Brain microvascular endothelial cell (primary cell): ENCODE data around the gene GNB2.

ENCODE experiments used
- DNase-seq: peaks from one replicate; pipeline ENCODE4 v3.0.0-alpha.2; 2020
- H3K27ac ChIP-seq: fragments of 250-450 bp; sonication (Bioruptor Pico); 2 replicates; pipeline ENCODE4 v1.5.1; 2020; ENCODE audit warnings: mild to moderate bottlenecking, moderate library complexity
- H3K27me3 ChIP-seq: fragments of 250-450 bp; sonication (Bioruptor Pico); replicated peaks from 2 replicates; pipeline ENCODE4 v1.5.1; 2020; ENCODE audit warnings: mild to moderate bottlenecking
- H3K36me3 ChIP-seq: fragments of 250-450 bp; sonication (Bioruptor Pico); replicated peaks from 2 replicates; pipeline ENCODE4 v1.5.1; 2020; ENCODE audit warnings: mild to moderate bottlenecking
- H3K4me3 ChIP-seq: 2 replicates; pipeline ENCODE4 v1.5.1; 2011; ENCODE audit warnings: low read depth, mild to moderate bottlenecking, control low read depth, low read length, moderate library complexity
- in situ Hi-C: cut with HindIII; loops from 2 replicates; pipeline ENCODE4 v1.10.0; 2017; ENCODE audit warnings: low sequenced_read_pairs, low pct_ligation_motif_present
- TF ChIP-seq, protein P1 (sequence below): IDR thresholded peaks from 2 replicates; pipeline ENCODE4 v1.5.1; 2011; ENCODE audit warnings: low read depth, mild to moderate bottlenecking, moderate library complexity, low read length, control low read depth, inconsistent platforms; ENCODE audit errors: missing control alignments

Gene GNB2

DNA sequence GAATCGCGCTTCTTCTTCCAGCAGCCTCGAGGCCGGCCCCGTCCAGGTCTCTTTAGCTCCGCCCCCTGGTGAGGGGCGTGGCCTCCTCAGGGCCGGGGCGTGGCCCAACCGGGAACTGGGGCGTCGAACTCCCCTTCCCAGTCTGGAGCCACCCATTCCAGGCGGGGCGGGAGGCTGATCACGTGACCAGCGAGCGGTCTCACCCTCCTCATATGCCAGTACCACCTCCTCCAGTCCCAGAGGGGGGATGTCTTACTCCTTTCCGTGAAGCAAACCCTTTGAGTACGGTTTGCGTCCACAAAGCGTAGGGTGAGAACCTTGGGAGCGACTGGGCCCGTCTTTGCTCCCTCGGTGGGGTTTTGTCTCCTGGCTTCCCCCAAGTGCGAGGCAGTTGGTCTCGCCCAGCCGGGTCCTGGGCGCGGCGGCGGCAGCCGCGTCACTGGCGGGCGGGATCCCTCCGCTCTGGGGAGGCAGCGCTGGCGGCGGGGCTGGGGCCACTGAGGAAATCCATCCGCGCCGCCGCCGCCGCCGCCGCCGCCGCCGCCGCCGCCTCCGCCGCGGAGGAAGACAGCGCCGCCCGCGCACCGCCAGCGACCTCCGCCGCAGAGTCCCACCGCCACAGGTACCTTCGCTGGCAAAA lies at the start of gene GNB2:
TSS of gene GNB2 (plus strand) at position 439 of the 640 bp plus-strand sequence. CDS start 2,526 bp downstream, outside the sequence.
- in situ Hi-C loops, result no loop called here
- Histone ChIP-seq H3K36me3 (peaks cover 21% of the 10 kb centered on the region), H3K4me3 (peak within 1 kb of the TSS; percentile 89), H3K27me3 (no peaks in the 10 kb centered on the region), H3K27ac (peak within 1 kb of the TSS; percentile 99)
- TF ChIP-seq, protein P1, sequence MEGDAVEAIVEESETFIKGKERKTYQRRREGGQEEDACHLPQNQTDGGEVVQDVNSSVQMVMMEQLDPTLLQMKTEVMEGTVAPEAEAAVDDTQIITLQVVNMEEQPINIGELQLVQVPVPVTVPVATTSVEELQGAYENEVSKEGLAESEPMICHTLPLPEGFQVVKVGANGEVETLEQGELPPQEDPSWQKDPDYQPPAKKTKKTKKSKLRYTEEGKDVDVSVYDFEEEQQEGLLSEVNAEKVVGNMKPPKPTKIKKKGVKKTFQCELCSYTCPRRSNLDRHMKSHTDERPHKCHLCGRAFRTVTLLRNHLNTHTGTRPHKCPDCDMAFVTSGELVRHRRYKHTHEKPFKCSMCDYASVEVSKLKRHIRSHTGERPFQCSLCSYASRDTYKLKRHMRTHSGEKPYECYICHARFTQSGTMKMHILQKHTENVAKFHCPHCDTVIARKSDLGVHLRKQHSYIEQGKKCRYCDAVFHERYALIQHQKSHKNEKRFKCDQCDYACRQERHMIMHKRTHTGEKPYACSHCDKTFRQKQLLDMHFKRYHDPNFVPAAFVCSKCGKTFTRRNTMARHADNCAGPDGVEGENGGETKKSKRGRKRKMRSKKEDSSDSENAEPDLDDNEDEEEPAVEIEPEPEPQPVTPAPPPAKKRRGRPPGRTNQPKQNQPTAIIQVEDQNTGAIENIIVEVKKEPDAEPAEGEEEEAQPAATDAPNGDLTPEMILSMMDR, result no peak
- peak; percentile 98 for DNase-seq

DNA sequence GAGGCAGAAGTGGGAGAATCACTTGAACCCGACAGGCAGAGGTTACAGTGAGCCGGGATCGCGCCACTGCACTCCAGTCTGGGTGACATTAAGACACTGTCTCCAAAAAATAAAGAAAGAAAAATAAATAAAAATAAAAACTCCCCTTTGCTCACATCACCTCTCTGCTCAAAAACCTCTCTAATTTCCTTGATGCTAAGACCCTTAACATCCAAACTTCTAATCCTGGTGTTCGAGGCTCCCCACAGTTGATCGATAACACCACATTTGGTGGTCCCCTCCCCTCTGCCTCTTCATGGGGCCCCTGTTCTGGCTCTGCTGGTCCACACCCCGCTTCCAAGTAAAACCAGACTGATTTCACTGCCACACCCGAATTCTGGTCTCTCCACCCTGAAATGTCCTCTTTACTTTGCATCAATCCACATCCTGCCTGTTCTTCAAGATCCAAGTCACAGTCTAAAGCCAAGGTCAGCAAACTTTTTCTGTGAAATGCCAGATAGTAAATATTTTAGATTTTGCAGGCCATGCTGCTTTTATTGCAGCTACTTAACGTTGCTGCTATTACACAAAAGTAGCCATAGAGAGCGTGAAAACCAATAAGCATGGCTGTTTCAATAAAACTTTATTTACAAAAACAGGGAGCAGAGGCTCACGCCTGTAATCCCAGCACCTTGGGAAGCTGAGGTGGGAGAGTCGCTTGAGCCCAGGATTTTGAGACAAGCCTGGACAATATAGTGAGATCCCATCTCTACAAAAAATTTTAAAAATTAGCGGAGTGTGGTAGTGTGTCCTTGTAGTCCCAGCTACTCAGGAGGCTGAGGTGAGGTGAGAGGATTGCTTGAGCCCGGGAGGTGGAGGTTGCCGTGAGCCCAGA lies 49.4 kb upstream of the GNB2 start:
- no peak overlapping the region for H3K27ac ChIP-seq
- H3K4me3 ChIP-seq, result no peak overlapping the region
- no peaks in the 10 kb centered on the region for H3K27me3 ChIP-seq
- TF ChIP-seq, protein P1, result no peak
- DNase-seq, result no peak
- no peaks in the 10 kb centered on the region for H3K36me3 ChIP-seq
- in situ Hi-C loops, result no loop called here

DNA sequence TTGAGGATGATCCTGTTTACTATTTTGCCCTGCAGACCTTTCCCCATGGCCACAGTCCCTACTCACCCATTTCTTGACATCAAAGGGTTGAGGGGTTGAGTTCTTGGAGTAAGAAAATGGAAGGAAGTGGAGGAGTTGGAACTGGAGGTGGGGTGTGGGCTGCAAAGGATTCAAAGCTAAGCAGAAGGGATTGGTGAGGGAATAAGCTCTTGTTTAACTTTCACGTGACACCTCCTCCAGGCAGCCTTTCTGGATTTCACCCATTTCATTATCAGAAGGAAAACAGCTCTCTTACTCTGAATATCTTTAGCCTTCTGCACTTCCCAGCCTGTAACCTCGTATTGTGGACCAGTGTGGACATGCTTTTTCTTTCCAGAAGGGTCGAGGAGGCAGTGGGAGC lies 47.5 kb upstream of the GNB2 start:
- DNase-seq, result no peak
- H3K27me3 ChIP-seq, result no peaks in the 10 kb centered on the region
- in situ Hi-C loops, result no loop called here
- H3K4me3 ChIP-seq, result peak overlapping the region; percentile 33
- H3K36me3 ChIP-seq, result no peaks in the 10 kb centered on the region
- TF ChIP-seq, protein P1, result no peak
- H3K27ac ChIP-seq, result no peak overlapping the region

DNA sequence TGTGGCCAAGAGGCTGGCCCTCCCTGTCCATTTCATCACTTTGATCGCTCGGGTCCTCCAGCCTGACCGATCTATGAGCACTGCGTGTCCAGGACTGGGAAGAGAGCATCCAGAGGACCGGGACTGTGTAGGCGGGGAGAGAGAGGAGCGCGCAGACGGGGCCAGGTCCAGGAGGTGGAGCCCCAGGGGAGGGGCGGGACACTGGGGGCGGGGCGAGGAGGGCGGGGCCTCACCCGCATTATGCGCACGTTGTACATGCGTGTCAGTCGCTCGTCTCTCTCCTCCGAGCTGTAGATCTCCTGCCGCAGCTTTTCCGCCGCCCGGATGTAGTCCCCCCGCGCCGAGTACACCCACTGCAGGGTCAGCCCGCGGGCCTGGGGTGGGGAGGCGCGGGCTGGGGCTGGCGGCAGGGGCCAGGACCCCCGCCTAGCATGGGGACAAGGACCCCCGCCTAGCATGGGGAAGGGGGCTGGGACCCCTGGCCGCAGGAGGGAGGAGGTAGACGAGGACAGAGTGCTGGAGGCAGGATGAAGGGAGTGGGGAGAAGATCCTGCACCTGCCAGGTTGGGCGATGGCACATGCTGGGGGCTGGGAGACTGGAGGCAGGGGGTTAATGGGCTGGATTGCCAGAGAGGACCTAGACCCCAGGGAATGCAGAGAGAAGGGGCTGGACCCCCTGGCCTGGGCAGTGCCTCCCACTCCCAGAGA lies 46.9 kb upstream of the GNB2 start:
- TF ChIP-seq, protein P1, result no peak
- DNase-seq, result peak; percentile 89
- Histone ChIP-seq H3K27ac (no peak overlapping the region), H3K36me3 (no peaks in the 10 kb centered on the region), H3K27me3 (no peaks in the 10 kb centered on the region), H3K4me3 (peak overlapping the region; percentile 33)
- in situ Hi-C loops, result no loop called here

DNA sequence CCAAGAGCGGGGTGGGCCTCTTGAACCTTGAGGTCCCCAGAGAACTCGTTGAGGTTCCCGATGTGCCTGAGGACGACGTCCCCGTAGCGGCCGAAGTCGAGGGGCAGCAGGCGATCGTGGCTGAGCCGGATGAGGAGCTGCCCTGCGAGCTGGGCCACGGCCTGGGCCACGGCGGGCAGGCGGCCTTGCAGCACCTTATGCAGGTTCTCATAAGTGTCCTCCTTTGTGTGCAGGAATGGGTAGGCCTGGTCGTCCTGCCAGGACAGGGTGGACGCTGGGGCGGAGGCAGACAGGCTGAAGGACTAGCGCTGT lies 46.3 kb upstream of the GNB2 start:
- DNase-seq, result no peak
- no peaks in the 10 kb centered on the region for H3K27me3 ChIP-seq
- TF ChIP-seq, protein P1, result no peak
- H3K4me3 ChIP-seq, result no peak overlapping the region
- no peaks in the 10 kb centered on the region for H3K36me3 ChIP-seq
- H3K27ac ChIP-seq, result no peak overlapping the region
- in situ Hi-C loops, result no loop called here
